ENCODE results near the gene OR2AK2.

Gene OR2AK2

GRCh38 chr1:247924868-247925267 is 40.2 kb upstream of the OR2AK2 start, which contains the start of gene OR2AJ1:
Gene OR2AJ1 (plus strand): TSS chr1:247924889. CDS start chr1:247933769, 8,880 bp downstream.
- Histone ChIP-seq H3K4me2 (ENCODE audit: low read depth, low read length) (no peak within 1 kb of the TSS), H4K20me1 (ENCODE audit: insufficient read depth, low read length) (no peaks in the 10 kb centered on the region), H3K36me3 (replicated peaks; ENCODE audit: insufficient read depth, low read length) (no peaks in the 10 kb centered on the region), H3K27me3 (replicated peaks; ENCODE audit: insufficient read depth, low read length) (no peaks in the 10 kb centered on the region), H2AFZ (ENCODE audit: low read length) (no peak within 1 kb of the TSS), H3K9me2 (replicated peaks; ENCODE audit: insufficient read depth, low read length) (no peaks in the 10 kb centered on the region), H3F3A (ENCODE audit: insufficient read depth, low read length) (no peaks in the 10 kb centered on the region), H3K4me3 (ENCODE audit: low read length) (no peak within 1 kb of the TSS), H3K9ac (ENCODE audit: low read length) (no peak within 1 kb of the TSS), H3K9me3 (replicated peaks; ENCODE audit: insufficient read depth, low read length) (no peaks in the 10 kb centered on the region), H3K27ac (ENCODE audit: low read length) (no peak within 1 kb of the TSS), H3K79me2 (ENCODE audit: low read length) (no peaks in the 10 kb centered on the region), H3K4me1 (ENCODE audit: low read length) (no peaks in the 10 kb centered on the region)
- no peak for DNase-seq
- TF ChIP-seq EZH2phosphoT487 (IDR thresholded peaks at IDR 0.05; ENCODE audit: low read length) (no peak), CTCF (IDR thresholded peaks at IDR 0.05; ENCODE audit: low read length) (no peak), EZH2 (optimal IDR thresholded peaks at IDR 0.05; ENCODE audit: low read depth, low read length) (no peak)

- Histone ChIP-seq H2AFZ (ENCODE audit: low read length) (no peak overlapping the region), H3K27ac (ENCODE audit: low read length) (no peak overlapping the region), H3K9ac (ENCODE audit: low read length) (no peak overlapping the region), H3K9me2 (replicated peaks; ENCODE audit: insufficient read depth, low read length) (no peaks in the 10 kb centered on the region), H3K27me3 (replicated peaks; ENCODE audit: insufficient read depth, low read length) (no peaks in the 10 kb centered on the region), H4K20me1 (ENCODE audit: insufficient read depth, low read length) (no peaks in the 10 kb centered on the region), H3K36me3 (replicated peaks; ENCODE audit: insufficient read depth, low read length) (no peaks in the 10 kb centered on the region), H3F3A (ENCODE audit: insufficient read depth, low read length) (no peaks in the 10 kb centered on the region), H3K4me2 (ENCODE audit: low read depth, low read length) (no peak overlapping the region), H3K9me3 (replicated peaks; ENCODE audit: insufficient read depth, low read length) (no peaks in the 10 kb centered on the region), H3K4me3 (ENCODE audit: low read length) (no peak overlapping the region), H3K4me1 (ENCODE audit: low read length) (no peaks in the 10 kb centered on the region), H3K79me2 (ENCODE audit: low read length) (no peaks in the 10 kb centered on the region)
- TF ChIP-seq CTCF (IDR thresholded peaks at IDR 0.05; ENCODE audit: low read length) (no peak), EZH2phosphoT487 (IDR thresholded peaks at IDR 0.05; ENCODE audit: low read length) (no peak), EZH2 (optimal IDR thresholded peaks at IDR 0.05; ENCODE audit: low read depth, low read length) (no peak)
- DNase-seq, result no peak
Measured at GRCh38 chr1:247933989-247934388, 31.0 kb upstream of the OR2AK2 start.

- H3K27ac ChIP-seq (ENCODE audit: low read length), result no peak overlapping the region
- no peaks in the 10 kb centered on the region for H3F3A ChIP-seq (ENCODE audit: insufficient read depth, low read length)
- TF ChIP-seq EZH2 (optimal IDR thresholded peaks at IDR 0.05; ENCODE audit: low read depth, low read length) (no peak), CTCF (IDR thresholded peaks at IDR 0.05; ENCODE audit: low read length) (no peak), EZH2phosphoT487 (IDR thresholded peaks at IDR 0.05; ENCODE audit: low read length) (no peak)
- H3K4me3 ChIP-seq (ENCODE audit: low read length), result no peak overlapping the region
- no peaks in the 10 kb centered on the region for H3K36me3 ChIP-seq (replicated peaks; ENCODE audit: insufficient read depth, low read length)
- H3K79me2 ChIP-seq (ENCODE audit: low read length), result no peaks in the 10 kb centered on the region
- H3K9me3 ChIP-seq (replicated peaks; ENCODE audit: insufficient read depth, low read length), result no peaks in the 10 kb centered on the region
- H3K4me2 ChIP-seq (ENCODE audit: low read depth, low read length), result no peak overlapping the region
- no peak overlapping the region for H3K9ac ChIP-seq (ENCODE audit: low read length)
- H2AFZ ChIP-seq (ENCODE audit: low read length), result no peak overlapping the region
- H4K20me1 ChIP-seq (ENCODE audit: insufficient read depth, low read length), result no peaks in the 10 kb centered on the region
- DNase-seq, result no peak
- no peaks in the 10 kb centered on the region for H3K27me3 ChIP-seq (replicated peaks; ENCODE audit: insufficient read depth, low read length)
- H3K9me2 ChIP-seq (replicated peaks; ENCODE audit: insufficient read depth, low read length), result no peaks in the 10 kb centered on the region
- no peaks in the 10 kb centered on the region for H3K4me1 ChIP-seq (ENCODE audit: low read length)
Measured at GRCh38 chr1:247935781-247936180, 29.3 kb upstream of the OR2AK2 start.
